Measurements from ENCODE around the gene PCDH9.
A peak's percentile ranks its signal among the peaks of the same experiment; 100 is the strongest.

Gene PCDH9

GRCh38 chr13:66375756-66376155, 854.4 kb downstream of the PCDH9 start:
- Histone ChIP-seq H3K4me3 (ENCODE audit: insufficient read depth, low read length, poor library complexity, severe bottlenecking) (no peak overlapping the region), H2AFZ (ENCODE audit: low read depth, low read length, severe bottlenecking) (no peak overlapping the region), H3K4me2 (ENCODE audit: low read depth, low read length, poor library complexity, severe bottlenecking) (no peak overlapping the region), H3F3A (ENCODE audit: insufficient read depth) (no peaks in the 10 kb centered on the region), H3K9ac (ENCODE audit: low read length) (no peak overlapping the region), H3K27me3 (ENCODE audit: low read length) (no peaks in the 10 kb centered on the region), H3K27ac (ENCODE audit: low read depth, low read length) (no peak overlapping the region), H3K36me3 (ENCODE audit: low read length) (no peaks in the 10 kb centered on the region), H3K9me3 (ENCODE audit: insufficient read depth, low read length) (no peaks in the 10 kb centered on the region), H4K20me1 (ENCODE audit: low read depth, low read length) (no peaks in the 10 kb centered on the region), H3K9me2 (replicated peaks; ENCODE audit: insufficient read depth, low read length) (no peaks in the 10 kb centered on the region), H3K79me2 (ENCODE audit: insufficient read depth, low read length) (no peaks in the 10 kb centered on the region)
- TF ChIP-seq CTCF (IDR thresholded peaks at IDR 0.05; ENCODE audit: insufficient read depth, low read length, poor library complexity, severe bottlenecking) (no peak), EZH2phosphoT487 (conservative IDR thresholded peaks at IDR 0.05; ENCODE audit: low read length) (no peak)

- Histone ChIP-seq H3K36me3 (ENCODE audit: low read length) (no peaks in the 10 kb centered on the region; the same call in 1 of the 2 replicates), H4K20me1 (ENCODE audit: low read depth, low read length) (no peaks in the 10 kb centered on the region), H3K4me2 (ENCODE audit: low read depth, low read length, poor library complexity, severe bottlenecking) (no peak overlapping the region), H3K9me3 (ENCODE audit: insufficient read depth, low read length) (no peaks in the 10 kb centered on the region), H3K79me2 (ENCODE audit: insufficient read depth, low read length) (no peaks in the 10 kb centered on the region), H3K27ac (ENCODE audit: low read depth, low read length) (no peak overlapping the region), H3F3A (ENCODE audit: insufficient read depth) (no peaks in the 10 kb centered on the region), H2AFZ (ENCODE audit: low read depth, low read length, severe bottlenecking) (peak overlapping the region; percentile 62), H3K9ac (ENCODE audit: low read length) (no peak overlapping the region), H3K4me3 (ENCODE audit: insufficient read depth, low read length, poor library complexity, severe bottlenecking) (no peak overlapping the region), H3K9me2 (replicated peaks; ENCODE audit: insufficient read depth, low read length) (no peaks in the 10 kb centered on the region), H3K27me3 (ENCODE audit: low read length) (no peaks in the 10 kb centered on the region)
- no peak for TF ChIP-seq EZH2phosphoT487 (conservative IDR thresholded peaks at IDR 0.05; ENCODE audit: low read length)
- TF ChIP-seq CTCF (IDR thresholded peaks at IDR 0.05; ENCODE audit: insufficient read depth, low read length, poor library complexity, severe bottlenecking), result no peak
Observed at GRCh38 chr13:66369666-66370065, 860.5 kb downstream of the PCDH9 start.

- Histone ChIP-seq H3K79me2 (ENCODE audit: insufficient read depth, low read length) (no peaks in the 10 kb centered on the region), H3K27me3 (ENCODE audit: low read length) (no peaks in the 10 kb centered on the region), H2AFZ (ENCODE audit: low read depth, low read length, severe bottlenecking) (no peak overlapping the region), H4K20me1 (ENCODE audit: low read depth, low read length) (no peaks in the 10 kb centered on the region), H3K9me2 (replicated peaks; ENCODE audit: insufficient read depth, low read length) (no peaks in the 10 kb centered on the region), H3K9me3 (ENCODE audit: insufficient read depth, low read length) (no peaks in the 10 kb centered on the region), H3K4me2 (ENCODE audit: low read depth, low read length, poor library complexity, severe bottlenecking) (no peak overlapping the region), H3F3A (ENCODE audit: insufficient read depth) (no peaks in the 10 kb centered on the region), H3K4me3 (ENCODE audit: insufficient read depth, low read length, poor library complexity, severe bottlenecking) (no peak overlapping the region), H3K9ac (ENCODE audit: low read length) (no peak overlapping the region), H3K36me3 (ENCODE audit: low read length) (no peaks in the 10 kb centered on the region; the same call in 1 of the 2 replicates), H3K27ac (ENCODE audit: low read depth, low read length) (no peak overlapping the region)
- TF ChIP-seq CTCF (IDR thresholded peaks at IDR 0.05; ENCODE audit: insufficient read depth, low read length, poor library complexity, severe bottlenecking) (no peak), EZH2phosphoT487 (conservative IDR thresholded peaks at IDR 0.05; ENCODE audit: low read length) (no peak)
Observed at GRCh38 chr13:66367356-66367755, 862.8 kb downstream of the PCDH9 start.

Measured in SU-DHL-6 (cell line).